GM21381 (cell line): ENCODE results near the gene TWIST2.

Experiments used
- ATAC-seq: cut with Tn5 transposase; IDR thresholded peaks from one replicate; pipeline ENCODE4 v1.9.1; 2021; ENCODE audit warnings: mild to moderate bottlenecking, moderate library complexity; ENCODE audit not compliant: unreplicated experiment

The TWIST2 gene

DNA sequence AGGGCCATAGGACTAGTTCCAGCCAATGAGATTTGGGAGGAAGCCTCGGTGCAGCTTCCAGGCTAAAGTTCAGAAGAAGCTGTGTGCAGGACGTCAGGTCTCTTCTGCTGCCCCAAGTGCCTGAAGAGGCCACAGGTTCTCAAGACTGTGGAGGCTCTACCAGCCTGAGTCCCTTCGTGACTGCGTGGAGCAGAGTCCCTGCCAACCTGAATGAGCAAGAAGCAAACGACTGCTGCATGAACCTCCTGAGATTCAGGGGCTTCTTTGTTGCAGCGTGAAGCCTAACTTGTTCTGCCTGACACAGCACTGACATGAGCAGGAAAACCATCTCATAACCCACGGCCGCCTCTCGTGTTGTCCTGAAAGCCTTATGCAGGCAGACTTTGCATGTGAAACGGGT lies 39.7 kb downstream of the TWIST2 start:
- no peak for ATAC-seq

GRCh38 chr2:238888781-238889180 lies 40.9 kb downstream of the TWIST2 start:
- ATAC-seq = no peak

DNA sequence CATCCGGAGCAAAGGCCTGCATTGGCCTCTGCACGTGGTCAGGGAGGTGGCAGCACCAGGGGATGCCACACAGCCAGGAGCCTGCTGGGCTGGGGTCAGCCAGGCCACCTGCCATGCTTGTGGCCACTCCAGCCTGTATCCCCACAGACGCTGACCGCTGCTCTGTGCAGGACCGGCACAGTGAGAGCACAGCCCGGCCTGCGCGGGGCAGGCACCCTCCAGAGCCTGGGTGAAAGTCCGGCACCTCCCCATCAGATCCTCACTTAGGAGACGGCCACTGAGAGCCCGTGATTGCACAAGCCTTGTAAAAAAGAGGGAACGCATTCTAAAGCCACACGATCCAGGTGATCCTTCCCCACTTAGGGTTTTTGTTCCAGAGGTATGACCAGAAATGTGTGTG lies 42.2 kb downstream of the TWIST2 start:
- no peak for ATAC-seq

GRCh38 chr2:238890618-238891456 lies 43.0 kb downstream of the TWIST2 start:
- ATAC-seq = no peak

DNA sequence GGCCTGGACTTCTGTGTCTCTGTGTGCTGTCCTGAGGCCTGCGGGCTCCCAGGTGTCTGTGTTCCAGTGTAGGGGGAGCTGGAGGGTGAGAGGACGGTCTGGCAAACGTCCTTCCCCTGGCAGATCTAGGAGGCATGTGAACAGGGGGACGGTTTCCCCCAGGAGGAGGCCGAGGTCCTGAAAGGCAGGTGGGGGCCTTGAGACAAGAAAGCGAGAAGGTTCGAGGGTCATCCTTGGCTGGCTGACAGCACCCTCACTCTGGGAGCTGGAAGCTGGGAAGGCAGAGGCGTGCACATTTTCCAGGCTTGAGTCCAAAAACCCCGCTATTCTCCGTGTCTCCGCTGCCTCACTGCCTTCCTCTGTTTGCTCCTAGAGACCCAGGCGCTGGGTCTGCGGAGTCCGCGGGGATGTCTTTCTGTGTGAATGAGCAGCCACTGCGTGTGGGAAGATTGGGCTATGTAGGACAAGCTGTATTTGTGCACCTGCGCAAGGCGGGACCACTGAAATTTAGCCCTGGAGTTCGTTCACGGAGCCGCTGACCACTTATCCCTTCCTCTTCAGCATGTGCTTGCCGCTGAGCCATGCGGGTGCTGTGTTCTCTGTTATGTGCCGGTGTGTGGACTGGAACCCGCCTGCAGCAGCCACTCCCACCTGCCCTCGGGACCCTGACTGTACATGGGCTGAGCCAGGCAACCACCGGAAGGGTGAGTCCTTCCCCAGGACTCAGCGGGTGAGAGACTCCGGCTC lies 43.7 kb downstream of the TWIST2 start:
- ATAC-seq = no peak

DNA sequence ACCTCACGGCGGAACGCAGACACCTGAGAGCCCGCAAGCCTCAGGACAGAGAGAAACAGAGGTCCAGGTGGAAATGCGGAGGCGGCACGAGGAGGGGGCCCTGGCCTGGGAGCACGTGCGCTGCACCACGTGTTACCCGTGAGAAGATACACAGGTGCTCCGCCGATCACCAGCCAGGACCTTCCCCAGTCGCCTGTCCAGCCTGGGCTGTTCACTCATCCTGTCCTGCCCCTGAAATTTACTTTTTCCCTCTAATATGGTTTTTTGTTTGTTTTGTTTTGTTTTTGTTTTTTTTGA lies 44.3 kb downstream of the TWIST2 start:
- ATAC-seq = no peak

DNA sequence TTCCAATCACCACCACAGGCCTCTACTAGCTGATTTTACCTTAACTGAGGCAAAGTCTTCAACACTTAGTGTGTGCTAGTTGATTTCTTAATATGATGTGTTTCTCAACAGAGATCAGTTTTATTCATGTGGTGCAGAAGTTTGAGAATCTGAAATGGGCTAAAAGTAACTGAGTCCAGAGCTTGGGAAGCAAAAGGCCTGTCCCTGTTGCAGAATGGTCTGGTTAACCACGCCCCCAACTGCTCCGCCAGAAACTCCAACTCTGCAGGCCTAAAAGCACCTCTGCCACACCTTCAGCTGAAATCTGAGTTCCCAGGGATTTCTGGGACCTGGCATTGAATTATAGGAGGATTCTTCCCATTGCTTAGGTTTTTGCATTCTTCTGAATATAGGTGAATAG lies 44.9 kb downstream of the TWIST2 start:
- ATAC-seq = no peak

GRCh38 chr2:238893349-238894000 lies 45.6 kb downstream of the TWIST2 start:
- ATAC-seq = no peak

GRCh38 chr2:238894226-238894949 lies 46.5 kb downstream of the TWIST2 start:
- no peak for ATAC-seq

DNA sequence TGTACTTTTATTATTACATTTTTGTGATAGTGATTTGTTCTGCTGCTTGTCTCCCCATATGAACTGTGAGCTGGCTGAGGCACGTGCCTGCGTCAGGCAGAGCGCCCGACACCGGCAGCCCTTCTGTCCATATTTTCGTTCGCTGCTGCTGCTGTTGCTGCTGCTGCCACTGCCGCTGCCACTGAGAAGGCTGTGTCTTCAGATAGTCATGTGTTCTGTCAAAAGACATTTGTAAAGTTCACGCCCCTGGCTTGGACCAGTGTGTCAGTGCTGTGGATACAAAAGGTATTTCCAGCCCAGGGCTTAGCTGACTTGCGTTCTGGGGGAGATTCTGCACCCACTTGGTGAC lies 47.0 kb downstream of the TWIST2 start:
- ATAC-seq = no peak

DNA sequence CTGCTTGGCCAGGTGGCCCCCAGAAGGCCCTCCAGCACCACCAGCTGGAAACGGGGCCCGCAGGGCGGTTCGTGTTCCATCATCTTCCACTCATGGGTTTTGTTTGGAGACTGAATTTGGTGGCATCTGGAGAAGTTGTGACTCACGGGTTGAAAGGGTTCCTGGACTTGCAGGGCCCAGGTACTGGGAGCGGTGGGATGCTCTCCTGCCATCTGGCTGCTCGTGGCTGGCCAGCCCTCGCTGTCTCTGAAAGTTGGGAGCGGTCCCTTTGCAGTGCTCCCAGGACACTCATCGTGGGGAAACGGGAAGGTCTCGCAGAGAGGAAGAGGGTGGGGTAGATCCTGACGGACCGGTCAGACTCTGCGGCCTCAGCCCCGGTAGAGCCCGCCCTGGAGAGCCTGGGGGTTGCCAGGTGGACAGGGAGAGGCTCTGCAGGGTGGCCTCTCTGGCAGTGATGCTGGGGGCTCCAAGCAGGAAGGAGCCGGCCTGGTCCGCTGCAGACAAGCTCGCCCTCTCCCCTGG lies 47.5 kb downstream of the TWIST2 start:
- no peak for ATAC-seq

DNA sequence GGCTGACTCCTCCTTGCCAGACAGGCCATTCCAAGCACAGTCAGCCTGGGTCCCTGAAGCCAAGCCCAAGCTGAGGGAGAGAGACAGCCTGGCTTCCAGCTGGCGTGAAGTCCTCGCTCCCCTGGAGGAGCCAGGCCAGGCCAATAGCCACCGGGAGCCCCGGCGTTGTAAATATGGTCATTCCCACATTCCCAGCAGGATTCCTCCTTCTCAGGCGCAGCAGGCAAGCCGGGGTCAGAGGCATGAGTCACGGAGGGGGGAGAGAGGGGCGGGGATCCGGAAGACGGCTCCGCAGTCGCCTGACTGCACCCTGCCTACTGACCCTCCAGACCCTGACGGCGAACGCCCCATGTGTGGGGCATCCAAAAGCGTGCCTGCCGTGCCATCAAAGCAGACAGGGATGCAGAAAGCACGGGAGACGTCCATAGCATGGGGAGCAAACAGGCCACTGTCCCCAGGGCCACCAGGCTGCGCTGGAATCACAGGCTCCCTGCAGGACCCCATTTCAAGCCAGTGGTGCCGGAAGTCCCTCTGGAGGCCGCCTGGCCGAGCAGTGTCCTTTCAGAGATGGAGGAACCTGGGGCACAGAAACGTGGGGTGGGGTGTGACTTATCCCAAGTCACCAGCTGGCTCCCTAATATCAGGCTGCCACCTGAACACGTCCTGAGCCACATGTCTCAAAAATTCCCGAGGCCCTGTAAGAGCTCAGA lies 48.2 kb downstream of the TWIST2 start:
- no peak for ATAC-seq

GRCh38 chr2:238896641-238897040 lies 48.8 kb downstream of the TWIST2 start:
- no peak for ATAC-seq

- ATAC-seq = no peak
These were observed 49.4 kb downstream of the TWIST2 start for GRCh38 chr2:238897122-238897880.

DNA sequence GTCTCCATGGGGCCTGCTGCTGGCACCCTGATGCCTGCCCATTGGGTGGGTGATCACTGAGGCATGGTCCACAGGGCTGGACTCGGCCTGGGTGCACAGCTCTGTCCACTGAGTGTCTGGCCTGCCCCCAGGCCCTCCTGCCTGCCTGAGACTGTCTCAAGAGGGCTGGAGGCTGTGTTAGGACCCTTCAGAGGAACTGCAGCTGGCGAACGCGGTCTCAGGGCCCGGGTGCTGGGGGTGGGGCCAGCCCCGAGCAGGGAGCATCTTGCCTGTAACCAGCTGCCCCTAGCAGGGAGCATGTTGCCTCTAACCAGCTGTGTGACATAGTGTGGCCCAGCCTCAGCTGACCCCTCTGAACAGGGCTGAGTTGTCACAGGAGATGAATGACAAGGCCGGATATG lies 50.0 kb downstream of the TWIST2 start:
- ATAC-seq = no peak

DNA sequence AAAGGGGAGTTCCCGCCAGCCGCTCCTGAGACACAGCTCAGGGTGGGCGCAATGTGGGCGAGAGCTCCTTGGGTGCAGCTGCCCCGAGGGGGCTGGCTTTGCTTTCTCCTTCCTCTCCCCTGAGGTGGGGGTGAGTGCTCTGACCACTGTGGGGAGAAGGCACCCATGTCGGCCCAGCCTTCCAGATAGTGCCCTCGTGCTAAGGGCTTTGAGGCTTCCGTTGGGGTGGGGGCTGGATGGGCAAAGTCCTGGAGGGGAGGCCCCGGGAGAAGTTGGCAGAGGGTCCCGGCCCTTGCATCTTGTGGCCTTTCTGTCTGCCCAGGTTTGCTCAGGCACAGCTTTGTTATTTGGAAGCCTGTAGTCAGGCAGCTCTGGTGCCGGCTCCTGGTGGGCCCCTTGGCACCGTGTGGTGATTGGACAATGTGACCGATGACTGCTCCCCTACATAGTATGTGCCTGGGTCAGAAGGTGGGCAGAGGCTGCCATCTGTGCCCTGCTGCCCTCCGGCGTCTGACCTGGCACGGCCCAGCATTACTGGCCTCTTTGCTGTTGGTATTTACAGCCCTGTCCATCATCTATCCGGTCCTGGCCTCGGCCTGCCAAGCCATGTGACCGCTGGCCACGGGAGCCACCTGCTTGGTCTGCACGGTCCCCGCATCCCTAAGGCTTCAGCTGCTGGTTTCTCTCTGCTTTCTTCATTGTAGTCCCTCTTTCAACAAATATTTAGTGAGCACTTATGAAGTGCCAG lies 50.8 kb downstream of the TWIST2 start:
- ATAC-seq = no peak

- ATAC-seq = no peak
These were observed 51.5 kb downstream of the TWIST2 start for GRCh38 chr2:238899386-238899785.

GRCh38 chr2:238900511-238900910 lies 52.6 kb downstream of the TWIST2 start:
- no peak for ATAC-seq

- ATAC-seq = no peak
These were observed 53.7 kb downstream of the TWIST2 start for GRCh38 chr2:238901461-238902057.
